NCI-H2029 treated with DMSO at 0.1 percent for 48 hours (cell line): ENCODE results near the gene ZNF786.

Experiments
- DNase-seq: peaks from one replicate; lab custom pipeline; 2025; lab: John Stamatoyannopoulos, UW

Gene ZNF786

GRCh38 chr7:149028346-149029109, 62.0 kb downstream of the ZNF786 start, which contains the start of gene PDIA4:
Gene PDIA4, minus strand, starts transcription at chr7:149028505. Its CDS starts 97 bp downstream, at chr7:149028408.
- DNase-seq, result peak; percentile 94

- DNase-seq, result no peak
Observed at GRCh38 chr7:149027611-149028345, 62.7 kb downstream of the ZNF786 start.

- DNase-seq, result no peak
Observed at GRCh38 chr7:149027055-149027454, 63.5 kb downstream of the ZNF786 start.

DNA sequence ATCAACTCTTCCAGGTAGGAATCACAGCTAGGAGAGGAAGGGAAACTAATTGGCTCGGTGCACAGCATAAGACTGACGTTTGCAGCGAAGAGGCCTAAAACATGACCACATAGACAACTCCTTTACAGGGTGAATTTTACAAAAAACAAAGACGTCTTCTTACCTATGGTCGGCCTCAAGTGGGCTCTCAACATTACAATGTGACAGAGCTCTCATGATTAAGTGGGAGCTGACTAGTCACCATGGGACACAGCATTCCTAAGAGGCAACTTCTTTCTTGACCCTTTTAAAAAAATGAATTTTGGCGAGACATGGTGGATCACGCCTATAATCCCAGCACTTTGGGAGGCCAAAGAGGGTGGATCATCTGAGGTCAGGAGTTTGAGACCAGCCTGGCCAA, 66.9 kb downstream of the ZNF786 start:
- DNase-seq, result no peak

DNA sequence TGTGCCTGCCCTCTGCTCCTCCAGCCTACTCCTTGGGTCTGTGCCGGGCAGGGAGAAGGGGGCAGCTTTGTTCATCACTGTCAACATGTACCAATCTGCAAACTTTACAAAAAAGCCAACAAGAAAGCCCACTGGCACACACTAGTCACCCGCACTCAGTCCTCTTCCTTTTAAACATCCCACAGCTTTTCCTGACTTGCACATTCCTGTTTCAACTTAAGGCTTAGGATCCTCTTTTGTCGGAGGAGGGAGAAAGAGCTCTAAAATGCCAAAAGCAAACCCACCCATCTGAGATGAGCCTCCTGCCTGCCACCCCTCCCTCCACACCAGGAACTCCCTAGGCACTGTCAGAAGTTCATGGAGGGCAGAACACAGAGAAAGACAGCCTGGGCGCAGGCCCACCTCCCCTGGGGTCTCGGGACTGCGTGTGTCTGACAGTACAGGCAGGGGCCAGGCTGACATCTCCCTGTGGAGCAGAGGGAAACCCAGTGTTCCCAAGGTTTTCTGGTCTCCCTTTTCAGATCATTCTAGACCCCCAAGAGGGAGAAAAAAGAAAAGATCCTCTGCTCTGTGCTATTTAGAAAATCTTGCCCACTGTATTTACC, 67.7 kb downstream of the ZNF786 start:
- no peak for DNase-seq

DNA sequence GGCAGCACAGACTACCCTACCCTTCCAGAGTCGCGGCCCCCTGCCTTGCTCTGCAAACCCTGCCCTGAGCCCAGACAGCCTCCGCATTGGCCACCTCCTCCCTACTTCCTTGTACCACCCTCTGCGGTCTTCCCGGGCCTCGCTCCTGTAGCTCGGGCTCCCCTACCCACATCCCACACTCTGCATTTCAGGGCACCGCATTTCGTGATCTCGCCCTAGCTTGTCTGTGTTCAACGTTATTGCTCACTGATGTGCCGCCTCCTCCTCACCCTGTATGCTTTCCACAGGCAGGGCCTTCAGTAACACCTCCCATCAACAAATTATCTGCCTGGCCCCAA, 68.8 kb downstream of the ZNF786 start:
- no peak for DNase-seq

DNA sequence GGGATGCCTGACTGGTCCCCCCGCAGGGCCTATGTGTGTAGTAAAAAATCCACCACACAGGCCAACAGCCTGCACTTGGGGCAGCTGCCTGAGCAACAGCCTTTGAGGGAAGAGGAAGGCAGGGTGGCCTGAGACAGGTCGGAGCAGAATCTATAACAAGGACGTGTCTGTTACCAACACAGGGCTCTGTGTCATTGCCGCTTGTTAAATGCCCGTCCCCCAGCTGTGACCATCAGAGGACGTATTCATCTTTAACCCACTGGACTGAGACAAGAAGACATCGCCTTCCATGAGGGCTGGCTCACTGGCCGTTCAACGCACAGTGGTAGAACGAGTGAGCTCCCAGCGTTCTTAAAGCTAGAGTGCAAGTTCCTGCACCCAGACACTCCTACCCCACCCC, 70.0 kb downstream of the ZNF786 start:
- DNase-seq, result no peak
